Parathyroid adenoma (tissue), 2 donors: ENCODE results near the gene EMX1.

Experiments used
- H2AFZ ChIP-seq: fragments of 300-600 bp; sonication (generic); one replicate; pipeline ENCODE4 v1.7.0; 2017; ENCODE audit warnings: antibody characterized with exemption, mild to moderate bottlenecking
- H3K27ac ChIP-seq: fragments of 300-600 bp; sonication (generic); one replicate; pipeline ENCODE4 v1.7.0; 2017
- H3K27me3 ChIP-seq: fragments of 300-600 bp; sonication (generic); one replicate; pipeline ENCODE4 v1.7.0; 2017; ENCODE audit warnings: low read length; ENCODE audit not compliant: control insufficient read depth, insufficient read depth
- H3K36me3 ChIP-seq: fragments of 300-600 bp; sonication (generic); one replicate; pipeline ENCODE4 v1.7.0; 2017; ENCODE audit warnings: low read length; ENCODE audit not compliant: control insufficient read depth, insufficient read depth
- H3K4me1 ChIP-seq: fragments of 300-600 bp; sonication (generic); one replicate; pipeline ENCODE4 v1.7.0; 2017; ENCODE audit warnings: control low read depth
- H3K4me2 ChIP-seq: fragments of 300-600 bp; sonication (generic); one replicate; pipeline ENCODE4 v1.7.0; 2017; ENCODE audit warnings: low read length
- H3K4me3 ChIP-seq: fragments of 300-600 bp; sonication (generic); one replicate; pipeline ENCODE4 v1.7.0; 2017; ENCODE audit warnings: low read depth, low read length
- H3K79me2 ChIP-seq: fragments of 300-600 bp; sonication (generic); one replicate; pipeline ENCODE4 v1.7.0; 2017; ENCODE audit warnings: control low read depth
- H3K9ac ChIP-seq: fragments of 300-600 bp; sonication (generic); one replicate; pipeline ENCODE4 v1.7.0; 2017; ENCODE audit warnings: mild to moderate bottlenecking
- H3K9me3 ChIP-seq: fragments of 300-600 bp; sonication (generic); one replicate; pipeline ENCODE4 v1.7.0; 2017; ENCODE audit warnings: low read length; ENCODE audit not compliant: control insufficient read depth
- CTCF ChIP-seq: fragments of 300-600 bp; sonication (generic); IDR thresholded peaks from one replicate; pipeline ENCODE4 v1.7.0; 2017; ENCODE audit warnings: antibody characterized with exemption, mild to moderate bottlenecking
- donor health status: primary hyperparathyroidism.

The EMX1 gene

GRCh38 chr2:72943540-72944395 is 26.4 kb downstream of the EMX1 start:
- H3K9ac ChIP-seq, result no peak overlapping the region
- H3K4me3 ChIP-seq, result no peak overlapping the region
- TF ChIP-seq CTCF, result no peak
- H3K4me1 ChIP-seq, result no peaks in the 10 kb centered on the region
- no peaks in the 10 kb centered on the region for H3K36me3 ChIP-seq
- no peaks in the 10 kb centered on the region for H3K27me3 ChIP-seq
- H3K4me2 ChIP-seq, result no peak overlapping the region
- H3K9me3 ChIP-seq, result no peaks in the 10 kb centered on the region
- H2AFZ ChIP-seq, result no peak overlapping the region
- H3K79me2 ChIP-seq, result no peaks in the 10 kb centered on the region
- no peak overlapping the region for H3K27ac ChIP-seq

- H3K4me2 ChIP-seq, result no peak overlapping the region
- no peak overlapping the region for H3K9ac ChIP-seq
- no peaks in the 10 kb centered on the region for H3K79me2 ChIP-seq
- H3K27me3 ChIP-seq, result no peaks in the 10 kb centered on the region
- no peaks in the 10 kb centered on the region for H3K9me3 ChIP-seq
- H3K4me1 ChIP-seq, result no peaks in the 10 kb centered on the region
- no peak overlapping the region for H2AFZ ChIP-seq
- H3K36me3 ChIP-seq, result no peaks in the 10 kb centered on the region
- TF ChIP-seq CTCF, result no peak
- H3K4me3 ChIP-seq, result no peak overlapping the region
- no peak overlapping the region for H3K27ac ChIP-seq
These were observed 27.6 kb downstream of the EMX1 start for GRCh38 chr2:72944804-72945449.

- Histone ChIP-seq H3K9ac (no peak overlapping the region), H3K4me2 (no peak overlapping the region), H3K36me3 (no peaks in the 10 kb centered on the region), H3K4me1 (no peaks in the 10 kb centered on the region), H3K27me3 (no peaks in the 10 kb centered on the region), H2AFZ (no peak overlapping the region), H3K27ac (no peak overlapping the region), H3K79me2 (no peaks in the 10 kb centered on the region), H3K9me3 (no peaks in the 10 kb centered on the region), H3K4me3 (no peak overlapping the region)
- no peak for TF ChIP-seq CTCF
These were observed 28.2 kb downstream of the EMX1 start for GRCh38 chr2:72945450-72946019.

GRCh38 chr2:72946466-72946865 is 29.1 kb downstream of the EMX1 start:
- Histone ChIP-seq H3K9ac (no peak overlapping the region), H2AFZ (no peak overlapping the region), H3K27ac (no peak overlapping the region), H3K79me2 (no peaks in the 10 kb centered on the region), H3K9me3 (no peaks in the 10 kb centered on the region), H3K4me3 (no peak overlapping the region), H3K27me3 (no peaks in the 10 kb centered on the region), H3K4me2 (no peak overlapping the region), H3K36me3 (no peaks in the 10 kb centered on the region), H3K4me1 (no peaks in the 10 kb centered on the region)
- TF ChIP-seq CTCF, result no peak
